Measurements from ENCODE around the gene USP6.
"Not testable (repeated sequence)": the region's sequence is repeated elsewhere in the genome, so short reads cannot be mapped to it uniquely, and the experiment has no call there.

USP6 gene

DNA sequence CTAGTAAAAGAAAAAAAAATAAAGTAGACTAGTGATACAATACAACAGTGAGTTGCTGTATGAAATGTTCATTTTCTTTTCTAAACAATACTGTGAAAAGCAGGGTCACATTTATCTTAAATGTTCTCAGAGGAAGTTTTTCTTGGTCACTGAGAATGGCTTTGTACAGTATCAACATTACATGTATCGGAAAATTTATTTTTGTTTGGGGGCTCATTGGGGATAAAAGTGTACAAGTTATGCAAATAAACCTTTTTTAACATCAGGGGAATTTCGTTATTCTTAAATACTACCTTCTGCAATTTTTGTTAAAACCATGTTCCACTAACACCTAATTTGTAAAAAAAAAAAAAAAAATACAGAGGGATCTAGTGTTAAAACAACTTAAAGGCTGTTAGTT lies 84.5 kb downstream of the USP6 start:
- no peak for DNase-seq

GRCh38 chr17:5201011-5201410 lies 85.2 kb downstream of the USP6 start:
- no peak for DNase-seq

GRCh38 chr17:5203178-5203907 lies 87.5 kb downstream of the USP6 start:
- DNase-seq = no peak

DNA sequence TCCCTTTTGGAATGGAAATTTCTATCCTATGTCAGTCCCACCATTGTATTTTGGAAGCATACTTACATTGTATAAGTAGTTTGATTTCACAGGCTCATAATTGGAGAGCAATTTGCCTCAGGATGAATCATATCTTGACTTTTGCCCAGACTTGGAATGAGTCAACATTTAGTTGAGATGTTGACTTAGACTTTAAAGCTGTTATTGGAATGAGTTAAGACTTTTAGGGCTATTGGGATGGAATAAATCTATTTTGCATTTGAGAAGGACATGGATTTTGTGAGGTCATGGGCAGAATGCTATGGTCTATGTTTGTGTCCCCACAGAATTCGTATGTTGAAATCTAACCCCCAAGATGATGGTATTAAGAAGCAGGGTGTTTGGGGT lies 88.1 kb downstream of the USP6 start:
- no peak for DNase-seq

DNA sequence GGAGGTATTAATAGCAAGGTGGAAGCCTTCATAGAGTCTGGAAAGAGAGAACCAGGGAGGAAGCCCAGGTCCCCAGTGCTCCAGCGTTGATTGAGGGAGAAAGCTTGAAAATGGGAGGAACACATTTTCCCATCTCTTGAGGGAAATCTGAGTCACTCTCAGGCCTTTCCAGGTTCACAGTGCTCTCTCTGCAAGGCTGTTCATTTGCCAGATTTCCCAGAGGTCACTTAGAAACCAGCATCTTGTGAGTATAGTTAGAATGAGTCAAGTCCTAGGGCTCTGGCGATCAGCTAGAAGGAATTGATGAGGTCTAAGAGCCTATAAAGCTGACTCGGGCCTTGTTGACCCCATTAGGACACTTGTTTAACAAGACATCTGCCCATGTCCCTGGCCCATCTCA lies 93.6 kb downstream of the USP6 start:
- no peak for DNase-seq

GRCh38 chr17:5210091-5210490 lies 94.3 kb downstream of the USP6 start:
- no peak for DNase-seq

- no peak for DNase-seq
These were observed 94.9 kb downstream of the USP6 start for GRCh38 chr17:5210614-5211252.

GRCh38 chr17:5211458-5211857 lies 95.6 kb downstream of the USP6 start:
- no peak for DNase-seq

GRCh38 chr17:5217562-5217961 lies 101.7 kb downstream of the USP6 start:
- DNase-seq = not testable (repeated sequence)

GRCh38 chr17:5219536-5219935 lies 103.7 kb downstream of the USP6 start:
- no peak for DNase-seq

DNA sequence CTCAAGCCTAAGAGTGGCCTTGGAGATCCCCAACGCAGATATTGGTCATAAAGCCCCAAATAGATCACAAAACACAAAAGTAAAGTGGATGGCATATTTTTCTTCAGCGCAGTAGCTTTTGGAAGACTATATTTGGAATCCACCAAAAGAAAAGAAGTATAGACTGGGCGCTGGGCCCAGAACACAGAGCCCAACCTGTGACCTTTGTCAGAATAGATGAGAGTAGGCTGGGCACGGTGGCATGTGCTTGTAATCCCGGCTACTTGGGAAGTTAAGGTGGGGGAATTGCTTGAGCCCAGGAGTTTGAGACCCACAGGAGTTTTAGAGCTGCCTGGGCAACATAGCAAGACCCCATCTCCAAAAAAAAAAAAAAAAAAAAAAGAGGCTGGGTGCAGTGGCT lies 104.2 kb downstream of the USP6 start:
- no peak for DNase-seq

- DNase-seq = not testable (repeated sequence)
These were observed 106.1 kb downstream of the USP6 start for GRCh38 chr17:5221912-5222311.
